Measurements from ENCODE around the gene ZNF426. TPM values are rescaled to one million over a fixed set of nuclear protein-coding genes. Genes with fewer than 3 reads are reported as not detected.
A peak's percentile ranks its signal among the peaks of the same experiment; 100 is the strongest.
"Not testable (repeated sequence)": the region's sequence is repeated elsewhere in the genome, so short reads cannot be mapped to it uniquely, and the experiment has no call there.

The ZNF426 gene
- total RNA-seq, result 12.4 TPM
- long read RNA-seq, full-length matches to known transcripts, result 1 of 5 reads
- long read RNA-seq, partial matches to known transcripts, result 3 of 5 reads
- long read RNA-seq, other reads (novel, unspliced or antisense), result 1 of 5 reads

DNA sequence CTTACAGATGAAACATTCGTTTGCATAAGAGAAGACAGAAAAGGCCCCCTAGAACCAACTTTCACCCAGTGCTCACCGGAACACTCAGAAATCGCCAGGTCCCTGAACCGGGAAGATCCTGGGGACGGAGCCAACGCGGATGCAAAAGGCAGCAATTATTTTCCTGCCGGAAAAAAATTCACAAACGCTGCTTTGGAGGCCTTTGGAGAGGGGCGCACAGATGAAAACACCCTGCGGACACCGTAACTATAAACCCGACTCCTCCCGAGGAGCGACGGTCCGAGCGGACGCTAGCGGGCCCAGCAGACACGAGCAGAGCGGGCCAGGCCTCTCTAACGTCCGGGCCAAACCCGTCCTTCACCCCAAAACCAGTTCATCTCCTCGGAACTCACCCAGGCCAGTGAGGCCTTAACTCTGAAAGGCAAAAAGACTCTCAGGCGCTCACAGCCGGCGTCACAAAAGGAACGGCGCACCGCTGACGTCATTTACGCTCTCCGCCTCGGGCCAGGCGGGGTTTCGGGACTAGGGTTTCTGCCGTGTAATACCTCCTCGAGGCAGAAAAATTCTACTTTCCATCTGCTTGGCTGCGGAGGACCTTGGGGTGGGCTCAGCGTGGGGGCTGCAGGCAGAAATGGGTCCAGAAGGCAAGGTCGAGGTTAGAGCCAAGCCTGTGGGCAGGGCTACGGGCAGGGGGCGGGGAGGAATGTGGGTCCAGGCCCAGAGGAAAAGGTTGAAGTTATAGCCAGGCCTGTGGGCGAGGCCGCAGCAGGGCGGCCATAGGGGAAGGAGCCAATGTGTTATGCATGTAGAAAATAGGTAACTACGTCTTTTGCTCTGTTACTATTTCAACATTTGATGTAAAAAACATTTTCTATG lies at the start of gene ZNF426:
Gene ZNF426, minus strand, starts transcription at position 463 of the 876 bp plus-strand sequence. CDS start 2,413 bp downstream, outside the sequence.
- intact Hi-C loops (cut with DNase I), result loop anchor here (5.0 to 10.0 kb wide), 4 partner anchors 44 to 214 kb away; partner anchors contain the start of genes ZNF121, ZNF266, ZNF559 and ZNF561
- DNase-seq (ENCODE audit: missing footprints) (peak; percentile 93), ATAC-seq (peak; percentile 94)

DNA sequence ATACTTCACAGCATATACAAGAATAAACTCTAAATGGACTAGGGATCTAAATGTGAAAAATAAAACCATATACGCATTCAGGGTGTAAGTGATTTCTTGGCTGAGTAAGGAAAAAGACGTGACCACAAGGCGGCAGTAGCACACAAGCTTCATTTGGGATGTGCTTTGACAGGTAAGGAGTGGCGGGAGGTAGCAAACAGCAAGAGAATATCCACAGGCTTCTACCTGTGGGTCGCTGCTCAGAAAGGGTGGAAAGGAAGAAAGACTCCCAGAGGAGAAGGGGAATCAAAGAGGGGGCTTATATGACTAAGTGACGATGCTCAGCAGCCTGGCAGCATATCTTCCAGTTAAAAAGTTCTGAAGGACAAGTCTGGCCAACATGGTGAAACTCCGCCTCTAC lies 48.3 kb upstream of the ZNF426 start:
- DNase-seq (ENCODE audit: missing footprints), result no peak
- intact Hi-C loops (cut with DNase I), result loop anchor here (5.0 to 10.0 kb wide), 2 partner anchors 152 to 211 kb away; partner anchors contain the start of gene ZNF266
- no peak for ATAC-seq

DNA sequence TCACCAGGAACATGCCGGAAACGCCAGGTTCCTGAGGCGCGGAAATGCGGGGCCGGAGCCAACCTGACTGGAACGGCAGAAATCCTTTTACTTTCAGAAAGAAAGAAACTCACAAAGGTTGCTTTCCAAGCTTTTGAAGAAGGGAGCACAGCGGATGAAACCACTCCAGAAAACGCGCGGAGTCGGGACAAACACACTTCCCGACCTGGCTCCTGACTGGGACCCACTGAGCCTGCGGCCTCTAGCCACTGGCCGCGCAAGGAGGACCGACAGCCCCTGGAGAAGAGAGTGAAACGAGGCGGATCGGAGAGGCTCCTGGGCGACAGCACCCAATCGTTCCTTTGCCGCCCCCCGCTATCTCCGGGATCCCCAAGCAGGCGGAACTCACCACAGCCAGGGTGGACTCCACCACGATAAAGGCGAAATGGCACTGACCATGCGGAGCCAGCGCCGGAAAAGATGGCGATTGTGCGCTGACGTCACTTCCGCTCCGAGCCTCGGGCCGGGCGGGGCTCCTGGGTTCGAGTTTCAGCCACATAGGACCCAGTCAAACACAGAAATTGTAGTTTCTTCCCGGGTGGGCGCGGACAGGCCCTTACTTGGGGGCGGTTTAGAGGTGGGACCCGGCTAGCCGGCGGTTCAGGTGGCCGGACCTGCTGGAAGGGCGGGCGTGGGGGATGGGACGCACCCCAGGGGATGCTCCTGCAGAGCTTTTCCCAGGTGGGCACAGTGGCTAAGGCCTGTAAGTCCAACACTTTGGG lies 45.8 kb upstream of the ZNF426 start, which contains the start of gene ZNF121:
Gene ZNF121, minus strand, starts transcription at position 432 of the 761 bp plus-strand sequence. CDS start 16,407 bp downstream, outside the sequence.
- DNase-seq (ENCODE audit: missing footprints), result peak; percentile 93
- intact Hi-C loops (cut with DNase I), result loop anchor here (2.0 to 10.0 kb wide), 3 partner anchors 47 to 443 kb away; partner anchors contain the start of genes ZNF266, ZNF317 and ZNF426
- ATAC-seq, result peak; percentile 95

DNA sequence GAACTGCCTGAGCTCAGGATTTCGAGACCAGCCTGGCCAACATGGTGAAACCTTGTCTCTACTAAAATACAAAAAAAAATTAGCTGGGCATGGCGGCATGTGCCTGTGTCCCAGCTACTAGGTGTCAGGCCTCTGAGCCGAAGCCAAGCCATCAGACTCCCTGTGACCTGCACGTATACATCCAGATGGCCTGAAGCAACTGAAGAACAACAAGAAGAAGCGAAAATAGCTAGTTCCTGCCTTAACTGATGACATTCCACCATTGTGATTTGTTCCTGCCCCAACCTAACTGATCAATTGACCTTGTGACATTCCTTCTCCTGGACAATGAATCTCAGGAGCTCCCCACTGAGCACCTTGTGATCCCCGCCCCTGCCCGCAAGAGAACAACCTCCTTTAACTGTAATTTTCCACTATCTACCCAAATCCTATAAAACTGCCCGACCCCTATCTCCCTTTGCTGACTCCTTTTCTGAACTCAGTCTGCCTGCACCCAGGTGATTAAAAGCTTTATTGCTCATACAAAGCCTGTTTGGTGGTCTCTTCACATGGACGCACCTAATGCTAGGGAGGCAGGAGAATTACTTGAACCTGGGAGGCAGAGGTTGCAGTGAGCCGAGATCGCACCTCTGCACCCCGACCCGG lies 43.8 kb upstream of the ZNF426 start:
- ATAC-seq; DNase-seq (ENCODE audit: missing footprints): not testable (repeated sequence)
- intact Hi-C loops (cut with DNase I), result loop anchor here (5.0 to 10.0 kb wide), 2 partner anchors 45 to 147 kb away; partner anchors contain the start of genes ZNF266 and ZNF426

GRCh38 chr19:9580728-9581127 lies 42.3 kb upstream of the ZNF426 start:
- ATAC-seq, result no peak
- DNase-seq (ENCODE audit: missing footprints), result no peak
- intact Hi-C loops (cut with DNase I), result loop anchor here (5.0 to 10.0 kb wide), 2 partner anchors 43 to 146 kb away; partner anchors contain the start of genes ZNF266 and ZNF426

- ATAC-seq, result no peak
- intact Hi-C loops (cut with DNase I), result no loop called here
- DNase-seq (ENCODE audit: missing footprints), result no peak
Observed at GRCh38 chr19:9570255-9570654, 31.8 kb upstream of the ZNF426 start.

DNA sequence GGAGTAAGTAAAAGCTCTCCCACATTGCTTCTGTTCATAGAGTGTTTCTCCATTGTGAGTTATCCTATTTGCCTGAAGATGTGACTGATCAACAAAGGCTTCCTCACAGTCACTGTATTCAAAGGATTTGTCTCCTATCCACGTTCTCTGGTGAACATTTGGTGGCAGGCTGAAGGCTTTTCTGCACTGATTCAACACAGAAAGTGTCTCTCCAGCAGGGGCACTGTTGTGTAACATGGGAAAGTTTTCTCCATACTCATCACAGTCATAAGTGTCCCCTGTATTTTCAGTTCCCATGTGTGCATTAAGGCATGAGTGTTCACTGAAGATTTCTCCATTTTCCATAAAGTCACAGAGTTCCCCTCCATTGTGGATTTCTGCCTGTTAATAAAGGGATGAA lies 28.3 kb upstream of the ZNF426 start:
- DNase-seq (ENCODE audit: missing footprints) (no peak), ATAC-seq (no peak)
- intact Hi-C loops (cut with DNase I), result no loop called here

DNA sequence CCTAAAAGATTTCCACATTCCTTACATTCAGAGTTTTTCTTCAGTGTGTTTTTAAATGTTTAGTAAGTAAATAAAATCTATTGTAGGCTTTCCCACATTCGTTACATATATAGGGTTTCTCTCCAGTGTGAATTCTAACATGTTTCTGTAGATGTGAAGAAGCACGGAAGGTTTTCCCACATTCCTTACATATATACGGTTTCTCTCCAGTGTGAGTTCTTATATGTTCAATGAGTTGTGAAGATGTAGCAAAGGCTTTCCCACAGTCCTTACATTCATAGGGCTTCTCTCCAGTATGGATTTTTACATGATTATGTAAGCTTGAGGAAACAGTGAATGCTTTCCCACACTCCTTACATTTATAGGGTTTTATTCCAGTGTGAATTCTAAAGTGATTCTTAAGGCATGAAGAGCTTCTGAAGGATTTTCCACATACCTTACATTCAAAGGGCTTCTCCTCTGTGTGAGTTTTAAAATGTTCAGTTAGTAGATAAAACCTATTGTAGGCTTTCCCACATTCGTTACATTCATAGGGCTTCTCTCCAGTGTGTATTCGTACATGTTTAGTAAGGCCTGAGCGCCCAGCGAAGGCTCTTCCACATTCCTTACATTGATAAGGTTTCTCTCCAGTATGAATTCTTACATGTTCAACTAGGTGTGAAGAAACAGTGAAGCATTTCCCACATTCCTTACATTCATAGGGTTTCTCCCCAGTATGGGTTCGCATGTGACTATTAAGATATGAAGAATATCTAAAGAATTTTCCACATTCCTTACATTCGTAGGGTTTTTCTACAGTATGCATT lies 27.7 kb upstream of the ZNF426 start:
- no peak for DNase-seq (ENCODE audit: missing footprints)
- intact Hi-C loops (cut with DNase I), result no loop called here
- no peak for ATAC-seq

DNA sequence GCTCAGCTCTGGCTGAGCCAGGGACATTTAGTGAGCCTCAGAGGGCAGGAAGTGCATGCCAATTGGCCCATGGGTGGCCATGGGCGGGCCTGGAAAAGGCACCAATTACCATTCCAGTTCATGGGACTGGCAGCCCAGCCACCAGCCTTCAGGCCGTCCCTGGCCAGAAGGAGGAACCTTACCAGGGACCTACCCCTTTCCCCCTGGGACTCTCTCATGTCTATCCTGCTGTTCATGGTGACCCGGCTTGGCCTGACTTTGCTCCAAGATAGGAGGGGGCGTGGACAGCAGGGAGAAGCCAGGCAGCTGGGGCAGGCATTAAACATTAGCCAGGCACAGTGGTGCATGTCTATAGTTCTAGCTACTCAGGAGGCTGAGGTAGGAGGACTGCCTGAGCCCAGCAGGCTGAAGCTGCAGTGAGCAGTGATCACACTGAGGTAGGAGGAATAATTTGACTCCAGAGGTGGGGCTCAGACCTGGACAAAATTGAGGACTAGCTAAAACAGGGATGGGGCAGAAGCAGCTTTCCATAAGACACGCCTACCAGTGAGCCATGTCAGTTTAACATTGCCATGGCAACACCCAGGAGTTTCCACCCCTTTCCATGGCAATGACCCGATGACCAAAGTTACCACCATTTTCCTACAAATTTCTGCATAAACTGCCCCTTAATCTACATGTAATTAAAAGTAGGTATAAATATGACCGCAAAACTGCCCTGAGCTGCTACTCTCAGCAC lies 14.3 kb upstream of the ZNF426 start:
- intact Hi-C loops (cut with DNase I), result no loop called here
- ATAC-seq (no peak), DNase-seq (ENCODE audit: missing footprints) (no peak)

DNA sequence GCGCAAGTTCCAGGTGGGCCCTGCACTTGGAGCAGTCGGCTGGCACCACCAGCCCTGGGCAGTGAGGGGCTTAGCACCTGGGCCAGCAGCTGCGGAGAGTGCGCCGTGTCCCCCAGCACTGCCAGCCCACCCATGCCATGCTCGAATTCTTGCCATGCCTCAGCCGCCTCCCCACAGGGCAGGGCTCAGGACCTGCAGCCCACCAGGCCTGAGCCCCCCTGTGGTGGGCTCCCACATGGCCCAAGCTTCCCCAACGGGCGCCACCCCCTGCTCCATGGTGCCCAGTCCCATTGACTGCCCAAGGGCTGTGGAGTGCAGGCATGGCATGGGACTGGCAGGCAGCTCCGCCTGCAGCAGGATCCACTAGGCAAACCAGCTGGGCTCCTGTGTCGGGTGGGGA lies 9.4 kb upstream of the ZNF426 start:
- intact Hi-C loops (cut with DNase I), result no loop called here
- DNase-seq (ENCODE audit: missing footprints), result no peak
- ATAC-seq, result no peak

- ATAC-seq; intact Hi-C loops (cut with DNase I); DNase-seq (ENCODE audit: missing footprints): not testable (repeated sequence)
Observed at GRCh38 chr19:9541281-9541680, 2.8 kb upstream of the ZNF426 start.

DNA sequence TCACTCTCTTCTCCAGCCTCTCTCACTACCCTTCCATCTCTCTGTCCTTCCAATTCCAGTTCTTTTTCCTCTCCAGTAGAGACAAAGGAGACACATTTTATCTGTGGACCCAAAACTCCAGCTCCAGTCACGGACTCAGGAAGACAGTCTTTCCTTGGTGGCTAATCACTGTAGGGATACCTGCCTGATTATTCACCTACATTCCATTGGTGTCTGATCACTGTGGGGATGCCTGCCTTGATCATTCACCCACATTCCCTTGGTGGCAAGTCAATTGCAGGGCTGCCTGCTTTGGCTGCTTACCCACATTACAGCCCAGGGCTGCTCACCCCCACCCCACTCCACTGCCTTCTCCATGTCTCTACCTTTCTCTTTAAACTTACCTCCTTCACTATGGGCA lies 1.5 kb upstream of the ZNF426 start:
- not testable (repeated sequence) for DNase-seq (ENCODE audit: missing footprints); ATAC-seq
- intact Hi-C loops (cut with DNase I), result loop anchor here (5.0 to 10.0 kb wide), 4 partner anchors 42 to 215 kb away; partner anchors contain the start of genes ZNF121, ZNF266, ZNF559 and ZNF561

DNA sequence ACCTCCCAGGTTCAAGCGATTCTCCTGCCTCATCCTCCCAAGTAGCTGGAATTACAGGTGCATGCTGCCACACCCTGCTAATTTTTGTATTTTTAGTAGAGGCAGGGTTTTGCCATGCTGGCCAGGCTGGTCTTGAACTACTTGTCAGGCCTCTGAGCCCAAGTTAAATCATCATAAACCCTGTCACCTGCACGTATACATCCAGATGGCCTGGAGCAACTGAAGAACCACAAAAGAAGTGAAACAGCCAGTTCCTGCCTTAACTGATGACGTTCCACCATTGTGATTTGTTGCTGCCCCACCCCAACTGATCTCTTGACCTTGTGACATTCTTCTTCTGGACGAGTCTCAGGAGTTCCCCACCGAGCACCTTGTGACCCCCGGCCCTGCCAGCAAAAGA lies 756 bp upstream of the ZNF426 start:
- intact Hi-C loops (cut with DNase I), result loop anchor here (5.0 to 10.0 kb wide), 4 partner anchors 43 to 214 kb away; partner anchors contain the start of genes ZNF121, ZNF266, ZNF559 and ZNF561

DNA sequence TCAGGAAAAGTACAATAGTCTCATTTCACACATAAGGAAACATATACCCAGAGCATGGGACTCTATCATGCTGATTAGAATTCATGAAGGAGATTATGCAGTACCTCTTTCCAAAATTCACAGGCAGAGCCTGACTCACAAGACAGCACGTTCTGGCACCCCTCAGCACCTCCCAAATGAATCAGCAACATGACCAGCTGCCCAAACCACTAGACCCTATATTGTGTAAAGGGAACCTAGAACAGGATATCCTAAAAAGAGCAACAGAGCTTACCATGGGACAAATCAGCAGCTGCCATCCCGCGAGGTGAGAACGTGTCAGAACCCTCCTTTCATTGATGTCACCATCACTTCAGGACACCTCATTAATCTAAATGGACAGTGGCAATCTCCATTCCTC lies 2.5 kb downstream of the ZNF426 start:
- intact Hi-C loops (cut with DNase I), result loop anchor here (5.0 to 10.0 kb wide), 4 partner anchors 46 to 211 kb away; partner anchors contain the start of genes ZNF121, ZNF266, ZNF559 and ZNF561
- ATAC-seq (no peak), DNase-seq (ENCODE audit: missing footprints) (no peak)

More for the DNA sequence above, 756 bp upstream of the ZNF426 start:
- DNase-seq (ENCODE audit: missing footprints); ATAC-seq: not testable (repeated sequence)

DNA sequence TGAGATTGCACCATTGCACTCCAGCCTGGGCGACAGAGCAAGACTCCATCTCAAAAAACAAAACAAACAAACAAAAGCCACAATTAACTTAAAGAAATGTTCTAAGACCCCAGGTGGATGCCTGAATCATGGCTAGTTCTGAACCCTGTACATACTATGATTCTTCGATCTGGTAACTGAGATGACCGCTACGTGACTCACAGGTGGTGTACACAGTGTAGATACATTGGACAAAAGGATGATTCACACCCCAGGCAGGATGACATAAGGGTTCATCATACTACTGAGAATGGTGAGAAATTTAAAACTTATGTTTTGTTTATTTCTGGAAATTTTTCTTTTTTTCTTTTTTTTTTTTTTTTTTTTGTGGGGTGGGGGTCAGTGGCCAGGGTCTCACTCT lies 6.5 kb downstream of the ZNF426 start:
- intact Hi-C loops (cut with DNase I), result loop anchor here (10.0 kb wide), 1 partner anchor 207 kb away; the partner anchor contains the start of gene ZNF559
- ATAC-seq (no peak), DNase-seq (ENCODE audit: missing footprints) (no peak)

DNA sequence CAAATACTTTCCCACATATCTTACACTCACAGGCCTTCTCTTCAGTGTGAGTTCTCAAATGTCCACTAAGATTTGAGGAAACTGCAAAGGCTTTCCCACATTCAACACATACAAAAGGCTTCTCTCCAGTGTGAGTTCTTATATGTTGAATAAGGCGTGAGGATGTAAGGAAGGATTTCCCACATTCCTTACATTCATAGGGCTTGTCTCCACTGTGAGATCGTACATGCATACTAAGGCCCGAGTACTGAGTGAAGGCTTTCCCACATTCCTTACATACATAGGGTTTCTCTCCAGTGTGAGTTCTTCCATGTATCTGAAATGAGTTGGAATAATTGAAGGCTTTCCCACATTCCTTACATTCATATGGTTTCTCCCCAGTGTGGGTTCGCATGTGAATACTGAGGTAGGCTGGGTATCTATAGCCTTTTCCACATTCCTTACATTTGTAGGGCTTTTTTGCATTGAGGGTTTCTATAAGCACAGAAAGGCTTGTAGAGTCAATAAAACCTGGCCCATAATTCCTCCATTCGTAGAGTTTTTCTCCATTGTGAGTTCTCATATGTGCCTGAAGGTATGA lies 9.6 kb downstream of the ZNF426 start:
- no peak for DNase-seq (ENCODE audit: missing footprints)
- no peak for ATAC-seq
- intact Hi-C loops (cut with DNase I), result no loop called here

Data from Right ventricle myocardium inferior (tissue), 1 donor.